ENCODE measurements around the gene VPREB1. TPM values are rescaled to one million over a fixed set of nuclear protein-coding genes. Genes with fewer than 3 reads are reported as not detected.
A peak's percentile ranks its signal among the peaks of the same experiment; 100 is the strongest.

VPREB1 gene
- total RNA-seq, 1 donor from 2014 or later: not detected

DNA sequence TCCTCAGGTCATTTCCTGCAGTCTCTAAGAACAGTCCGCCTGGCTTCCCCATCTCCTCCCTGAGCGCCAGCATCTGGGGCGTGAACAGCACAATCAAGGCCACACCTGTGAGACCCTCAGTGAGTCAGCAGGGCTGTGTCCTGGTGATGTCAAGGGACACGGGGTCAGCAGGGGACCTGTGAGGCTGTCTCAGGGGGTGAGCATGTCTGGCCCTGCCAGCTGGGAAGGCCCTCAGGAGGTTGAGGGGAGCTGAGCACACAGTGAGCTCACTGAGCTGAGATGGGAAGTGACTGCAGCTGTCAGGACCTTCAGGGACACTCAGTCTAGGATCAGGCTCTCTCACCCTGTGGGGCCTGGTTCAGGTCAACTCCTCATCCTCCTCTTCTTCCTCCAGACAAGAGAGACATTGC is 46.6 kb upstream of the VPREB1 start:
- TF ChIP-seq, protein P1, sequence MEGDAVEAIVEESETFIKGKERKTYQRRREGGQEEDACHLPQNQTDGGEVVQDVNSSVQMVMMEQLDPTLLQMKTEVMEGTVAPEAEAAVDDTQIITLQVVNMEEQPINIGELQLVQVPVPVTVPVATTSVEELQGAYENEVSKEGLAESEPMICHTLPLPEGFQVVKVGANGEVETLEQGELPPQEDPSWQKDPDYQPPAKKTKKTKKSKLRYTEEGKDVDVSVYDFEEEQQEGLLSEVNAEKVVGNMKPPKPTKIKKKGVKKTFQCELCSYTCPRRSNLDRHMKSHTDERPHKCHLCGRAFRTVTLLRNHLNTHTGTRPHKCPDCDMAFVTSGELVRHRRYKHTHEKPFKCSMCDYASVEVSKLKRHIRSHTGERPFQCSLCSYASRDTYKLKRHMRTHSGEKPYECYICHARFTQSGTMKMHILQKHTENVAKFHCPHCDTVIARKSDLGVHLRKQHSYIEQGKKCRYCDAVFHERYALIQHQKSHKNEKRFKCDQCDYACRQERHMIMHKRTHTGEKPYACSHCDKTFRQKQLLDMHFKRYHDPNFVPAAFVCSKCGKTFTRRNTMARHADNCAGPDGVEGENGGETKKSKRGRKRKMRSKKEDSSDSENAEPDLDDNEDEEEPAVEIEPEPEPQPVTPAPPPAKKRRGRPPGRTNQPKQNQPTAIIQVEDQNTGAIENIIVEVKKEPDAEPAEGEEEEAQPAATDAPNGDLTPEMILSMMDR (IDR thresholded peaks at IDR 0.05): no peak
- intact Hi-C loops (cut with DNase I): no loop called here
- Histone ChIP-seq H3K27me3 (no peaks in the 10 kb centered on the region), H3K9me3 (no peaks in the 10 kb centered on the region), H3K4me3 (no peak overlapping the region), H3K27ac (no peak overlapping the region), H3K4me1 (no peaks in the 10 kb centered on the region), H3K36me3 (no peaks in the 10 kb centered on the region)
- DNase-seq (ENCODE audit: low spot score in 2 of 2): no peak

GRCh38 chr22:22198751-22199150 is 45.8 kb upstream of the VPREB1 start:
- DNase-seq (ENCODE audit: low spot score in 2 of 2): no peak
- H3K36me3 ChIP-seq: no peaks in the 10 kb centered on the region
- no peak overlapping the region for H3K27ac ChIP-seq
- no peaks in the 10 kb centered on the region for H3K4me1 ChIP-seq
- H3K9me3 ChIP-seq: no peaks in the 10 kb centered on the region
- intact Hi-C loops (cut with DNase I): no loop called here
- TF ChIP-seq, protein P1 (IDR thresholded peaks at IDR 0.05): no peak
- no peaks in the 10 kb centered on the region for H3K27me3 ChIP-seq
- H3K4me3 ChIP-seq: no peak overlapping the region

GRCh38 chr22:22199634-22200033 is 45.0 kb upstream of the VPREB1 start:
- Histone ChIP-seq H3K27ac (no peak overlapping the region), H3K9me3 (no peaks in the 10 kb centered on the region), H3K36me3 (no peaks in the 10 kb centered on the region), H3K4me3 (no peak overlapping the region), H3K27me3 (no peaks in the 10 kb centered on the region), H3K4me1 (no peaks in the 10 kb centered on the region)
- TF ChIP-seq, protein P1 (IDR thresholded peaks at IDR 0.05): no peak
- intact Hi-C loops (cut with DNase I): no loop called here
- no peak for DNase-seq (ENCODE audit: low spot score in 2 of 2)

GRCh38 chr22:22200569-22201184 is 43.9 kb upstream of the VPREB1 start:
- Histone ChIP-seq H3K36me3 (no peaks in the 10 kb centered on the region), H3K9me3 (no peaks in the 10 kb centered on the region), H3K27ac (no peak overlapping the region), H3K4me1 (no peaks in the 10 kb centered on the region), H3K4me3 (no peak overlapping the region), H3K27me3 (no peaks in the 10 kb centered on the region)
- intact Hi-C loops (cut with DNase I): no loop called here
- DNase-seq (ENCODE audit: low spot score in 2 of 2): no peak
- TF ChIP-seq, protein P1 (IDR thresholded peaks at IDR 0.05): no peak

DNA sequence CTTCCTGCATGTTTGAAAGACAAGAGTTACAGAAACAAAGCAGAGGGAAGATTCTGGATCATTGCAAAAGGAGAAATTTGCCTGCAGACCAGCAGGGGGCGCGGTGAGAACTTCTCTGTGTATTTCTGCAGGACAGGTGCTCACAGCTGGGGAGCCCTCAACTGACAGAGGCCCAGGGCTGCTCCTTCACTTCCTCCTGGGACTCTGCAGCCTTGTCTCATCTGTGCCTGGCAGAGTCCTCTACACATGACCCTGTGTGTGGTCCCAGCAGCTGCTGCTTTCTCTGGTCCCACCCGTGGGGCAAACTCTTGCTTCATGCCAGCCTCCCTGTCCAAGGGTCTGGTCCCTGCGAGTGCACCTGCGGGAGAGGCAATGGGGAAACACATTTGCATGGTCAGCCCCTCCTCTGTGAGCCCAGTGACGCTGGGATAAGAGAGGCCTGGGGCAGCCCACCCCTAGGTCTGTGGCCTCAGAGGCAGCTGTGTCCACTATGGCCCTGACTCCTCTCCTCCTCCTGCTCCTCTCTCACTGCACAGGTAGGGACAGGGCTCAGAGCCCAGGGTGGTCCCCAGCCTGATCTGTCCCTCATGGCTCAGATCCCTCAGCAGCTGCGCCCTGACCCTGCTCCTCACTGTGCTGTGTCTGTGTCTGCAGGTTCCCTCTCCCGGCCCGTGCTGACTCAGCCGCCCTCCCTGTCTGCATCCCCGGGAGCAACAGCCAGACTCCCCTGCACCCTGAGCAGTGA is 43.2 kb upstream of the VPREB1 start:
- no peak for DNase-seq (ENCODE audit: low spot score in 2 of 2)
- intact Hi-C loops (cut with DNase I): no loop called here
- Histone ChIP-seq H3K4me3 (no peak overlapping the region), H3K4me1 (no peaks in the 10 kb centered on the region), H3K27ac (no peak overlapping the region), H3K9me3 (no peaks in the 10 kb centered on the region), H3K27me3 (no peaks in the 10 kb centered on the region), H3K36me3 (no peaks in the 10 kb centered on the region)
- TF ChIP-seq, protein P1 (IDR thresholded peaks at IDR 0.05): peak; percentile 14 to 39 (median 27)
